HG03097 (cell line): Measurements from ENCODE around the gene EEFSEC.
"Not testable (repeated sequence)": the region's sequence is repeated elsewhere in the genome, so short reads cannot be mapped to it uniquely, and the experiment has no call there.

ENCODE experiments used
- ATAC-seq: cut with Tn5 transposase; IDR thresholded peaks from one replicate; pipeline ENCODE4 v1.9.1; 2021; ENCODE audit not compliant: unreplicated experiment, low FRiP score

The EEFSEC gene

GRCh38 chr3:128151758-128152274, 1.5 kb upstream of the EEFSEC start:
- ATAC-seq = no peak

- ATAC-seq = no peak
Measured at GRCh38 chr3:128152419-128153155, 694 bp upstream of the EEFSEC start.

GRCh38 chr3:128154354-128154753, 1.1 kb downstream of the EEFSEC start:
- not testable (repeated sequence) for ATAC-seq

- no peak for ATAC-seq
Measured at GRCh38 chr3:128155616-128156360, 2.5 kb downstream of the EEFSEC start.

DNA sequence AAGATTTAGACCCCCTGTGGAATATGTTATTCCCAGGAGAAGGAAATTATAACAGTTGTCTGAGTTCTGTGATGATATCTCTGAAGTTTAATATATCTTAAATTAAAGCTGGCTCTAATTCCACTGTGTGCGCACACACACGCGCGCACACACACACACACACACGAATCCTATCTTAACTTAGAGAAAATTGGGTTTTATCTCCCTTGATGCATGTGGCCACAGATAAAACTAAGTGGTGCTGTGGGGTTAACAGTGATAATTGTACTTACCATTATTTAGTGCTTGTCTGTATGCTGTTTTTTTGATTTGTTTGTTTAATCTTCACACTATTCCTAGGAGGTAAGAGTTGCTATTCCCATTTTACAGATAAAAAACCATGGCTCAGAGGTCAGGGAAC, 7.4 kb downstream of the EEFSEC start:
- ATAC-seq = no peak

DNA sequence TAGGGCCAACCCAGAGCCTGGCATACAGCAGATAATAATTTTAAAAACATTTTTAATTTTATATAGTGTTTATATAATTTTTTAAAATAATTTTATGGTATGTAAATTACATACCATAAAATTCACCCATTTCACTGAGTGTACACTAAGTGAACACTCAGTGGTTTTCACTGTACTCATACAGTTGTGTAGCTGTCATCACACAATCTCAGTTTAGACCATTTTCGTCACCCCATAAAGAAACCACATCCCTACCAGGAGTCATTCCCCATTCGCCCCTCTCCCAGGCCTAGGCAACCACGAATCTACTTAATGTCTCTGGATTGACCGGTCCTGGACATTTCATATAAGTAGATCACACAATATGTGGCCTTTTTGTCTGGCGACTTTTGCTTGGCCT, 10.2 kb downstream of the EEFSEC start:
- no peak for ATAC-seq

- no peak for ATAC-seq
Measured at GRCh38 chr3:128166971-128167453, 13.7 kb downstream of the EEFSEC start.

DNA sequence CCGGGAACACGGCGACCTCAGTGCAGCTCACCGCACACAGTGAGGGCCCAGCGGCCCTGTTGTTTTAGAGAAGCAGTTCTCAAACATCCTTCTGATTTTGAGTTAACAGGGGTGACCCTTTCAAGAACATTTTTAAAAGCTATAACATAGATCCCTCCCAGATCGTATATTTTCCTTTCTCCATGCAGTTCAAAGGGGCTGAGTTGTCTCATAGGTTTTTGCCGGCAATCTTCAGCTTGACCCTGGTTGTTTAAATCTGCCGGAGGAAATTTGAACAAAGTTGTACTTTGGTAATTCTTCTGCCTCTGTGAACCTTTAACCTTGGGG, 14.3 kb downstream of the EEFSEC start:
- no peak for ATAC-seq

DNA sequence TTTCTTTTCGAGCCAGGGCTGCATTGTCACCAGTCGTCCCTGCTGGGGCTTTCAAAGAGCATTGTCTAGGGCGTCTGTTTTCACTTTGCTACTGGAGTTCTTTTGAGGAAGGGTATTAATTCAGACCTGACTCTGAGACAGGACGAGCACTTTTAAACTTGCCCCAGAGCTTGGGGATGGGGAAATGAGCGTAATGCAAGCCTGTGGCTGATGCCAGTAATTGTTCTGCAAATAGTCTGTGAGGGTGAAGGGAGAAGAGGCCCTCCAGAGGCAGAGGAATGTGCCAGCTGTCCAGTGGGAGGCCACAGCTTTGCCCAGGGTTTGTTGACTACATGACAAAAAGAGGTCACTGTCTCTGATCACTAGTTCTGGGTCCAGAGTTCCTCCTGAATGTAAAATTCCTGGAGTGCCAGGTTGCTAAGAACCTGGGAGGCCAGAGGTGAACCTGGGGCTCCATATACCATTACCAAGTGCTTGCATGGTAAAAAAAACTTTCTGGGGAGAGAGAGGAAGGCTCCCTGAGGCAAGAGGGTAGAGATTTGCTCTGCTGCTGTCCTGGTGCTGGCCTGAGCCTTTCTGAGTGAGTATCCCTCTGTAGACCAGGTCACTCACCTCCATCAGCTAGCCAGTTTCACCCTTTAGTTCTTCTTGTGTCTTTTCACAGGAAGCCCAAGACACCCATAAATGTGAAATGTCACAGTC, 14.8 kb downstream of the EEFSEC start:
- ATAC-seq = no peak

- no peak for ATAC-seq
Measured at GRCh38 chr3:128168836-128169235, 15.6 kb downstream of the EEFSEC start.

- no peak for ATAC-seq
Measured at GRCh38 chr3:128170866-128171516, 17.7 kb downstream of the EEFSEC start.

- no peak for ATAC-seq
Measured at GRCh38 chr3:128173200-128173599, 19.9 kb downstream of the EEFSEC start.

- ATAC-seq = no peak
Measured at GRCh38 chr3:128173849-128174248, 20.6 kb downstream of the EEFSEC start.

DNA sequence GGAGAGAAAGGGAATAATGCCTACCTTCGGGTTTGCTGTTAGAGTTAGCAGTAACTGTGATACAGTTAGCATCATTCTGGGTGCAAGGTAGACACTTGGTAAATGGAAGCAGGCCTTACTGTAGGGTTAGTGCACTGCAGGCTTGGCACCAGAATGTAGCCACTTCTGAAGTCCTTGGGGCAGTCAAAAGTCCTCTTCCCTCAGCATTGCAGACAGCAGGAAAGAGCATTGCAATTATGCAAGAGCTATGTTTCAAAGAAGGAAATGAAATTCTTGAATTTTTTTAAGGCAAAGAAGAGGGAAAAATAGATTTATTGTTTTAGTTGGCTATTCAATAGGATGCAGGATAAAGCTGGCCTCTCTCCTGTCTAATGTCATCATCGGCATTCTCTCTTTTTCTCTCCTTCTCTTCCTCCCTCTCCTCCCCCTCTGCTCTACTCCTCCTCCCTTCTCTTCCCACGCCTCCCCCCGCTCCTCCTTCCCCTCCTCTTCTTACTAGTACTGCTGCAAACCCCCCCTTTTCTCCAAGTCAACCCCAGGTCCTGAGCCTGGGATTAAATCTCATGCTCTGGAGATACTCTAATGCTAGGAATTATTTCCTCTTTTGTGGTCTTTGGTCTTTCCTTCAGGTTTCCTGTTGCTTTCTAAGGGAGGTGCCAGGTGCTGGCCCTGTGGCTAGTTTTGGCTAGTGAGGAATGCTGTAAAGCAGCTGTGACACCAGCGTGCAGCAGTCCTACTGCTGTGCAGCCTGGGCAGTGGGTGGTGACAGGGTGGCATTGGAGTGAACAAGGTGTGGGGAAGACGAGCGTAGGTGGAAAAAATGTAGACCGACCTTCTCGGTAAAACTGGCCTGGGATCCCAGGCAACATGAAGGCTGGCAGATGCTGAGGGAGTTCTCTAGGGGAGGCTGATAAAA, 21.7 kb downstream of the EEFSEC start:
- ATAC-seq = no peak

- ATAC-seq = no peak
Measured at GRCh38 chr3:128175768-128176167, 22.5 kb downstream of the EEFSEC start.

GRCh38 chr3:128176276-128176833, 23.1 kb downstream of the EEFSEC start:
- ATAC-seq = no peak

GRCh38 chr3:128177865-128178264, 24.6 kb downstream of the EEFSEC start:
- no peak for ATAC-seq

- no peak for ATAC-seq
Measured at GRCh38 chr3:128178782-128179483, 25.7 kb downstream of the EEFSEC start.

DNA sequence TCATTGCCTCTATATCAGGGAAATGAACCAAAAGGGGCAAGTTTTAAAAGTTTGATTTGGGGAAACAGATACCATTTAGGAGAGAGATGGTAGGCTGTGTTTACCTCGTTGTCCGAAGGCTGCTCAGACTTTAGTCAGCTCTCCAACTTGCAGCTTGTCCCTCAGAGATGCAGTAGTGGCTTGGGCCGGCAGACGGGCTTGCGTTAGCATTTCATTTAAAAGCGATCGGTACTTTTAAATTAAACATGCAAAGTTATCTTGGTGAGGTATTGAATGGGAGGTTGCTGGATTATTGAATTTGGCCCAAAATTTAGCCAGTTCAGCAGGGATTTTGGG, 26.2 kb downstream of the EEFSEC start:
- no peak for ATAC-seq
